PFSK-1 (cell line): ENCODE measurements around the gene RASA4B.

Experiments
- POLR2AphosphoS5 ChIP-seq: IDR thresholded peaks from 2 replicates; pipeline ENCODE4 v1.6.1; 2012; ENCODE audit warnings: low read depth, mild to moderate bottlenecking, control low read depth, low read length, moderate library complexity
- TAF1 ChIP-seq: IDR thresholded peaks from 2 replicates; pipeline ENCODE4 v1.6.1; 2012; ENCODE audit warnings: low read length, control low read depth, borderline replicate concordance; ENCODE audit not compliant: insufficient read depth

- TF ChIP-seq TAF1, result no peak
- TF ChIP-seq POLR2AphosphoS5, result no peak
Measured at GRCh38 chr7:102445674-102446071, 71.9 kb downstream of the RASA4B start.
